ENCODE measurements around the gene ZNF362.

Gene ZNF362

GRCh38 chr1:33346927-33347649, 90.8 kb downstream of the ZNF362 start:
- DNase-seq (ENCODE audit: low read depth): no peak

- DNase-seq (ENCODE audit: low read depth): no peak
Observed at GRCh38 chr1:33347650-33347992, 91.3 kb downstream of the ZNF362 start.

GRCh38 chr1:33348194-33348593, 91.9 kb downstream of the ZNF362 start:
- no peak for DNase-seq (ENCODE audit: low read depth)

- no peak for DNase-seq (ENCODE audit: low read depth)
Observed at GRCh38 chr1:33348676-33349080, 92.4 kb downstream of the ZNF362 start.

GRCh38 chr1:33349081-33349759, 92.9 kb downstream of the ZNF362 start:
- no peak for DNase-seq (ENCODE audit: low read depth)

- peak; percentile 48 for DNase-seq (ENCODE audit: low read depth)
Observed at GRCh38 chr1:33349778-33350610, 93.7 kb downstream of the ZNF362 start.

All from stimulated activated CD8-positive, alpha-beta memory T cell treated with anti-CD3 and anti-CD28 coated beads, Interleukin-7, amount 100 ng/mL, for 24 hours (primary cell).